ENCODE results near the gene FAT2. TPM values are rescaled to one million over a fixed set of nuclear protein-coding genes. Genes with fewer than 3 reads are reported as not detected.
"Not testable (repeated sequence)": the region's sequence is repeated elsewhere in the genome, so short reads cannot be mapped to it uniquely, and the experiment has no call there.

Gene FAT2
- total and polyA plus RNA-seq, 10 of the 15 experiments (the other 5 are each of a cell fraction or from before 2014, with no cell fraction given): 0.01 to 0.06 (median 0.03) TPM; not detected in 3

DNA sequence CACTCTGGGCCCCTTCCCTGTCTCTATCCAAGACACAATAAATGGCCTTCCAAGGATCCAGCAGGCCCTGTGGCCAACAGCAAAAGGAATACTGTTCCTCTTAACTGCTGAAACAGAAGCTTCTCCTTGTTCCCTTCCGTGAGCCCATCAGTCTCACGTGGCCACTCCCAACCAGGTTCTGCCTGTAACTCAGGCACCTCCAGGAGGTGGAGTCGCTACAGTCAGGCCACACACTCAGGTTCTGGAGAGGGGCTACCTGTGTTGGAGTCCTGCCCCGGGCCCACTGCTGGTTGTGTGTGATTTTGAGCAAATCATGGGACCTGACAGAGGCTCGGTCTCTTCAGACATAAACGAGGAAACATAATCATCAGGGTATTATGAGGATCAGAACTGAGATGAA is 10.3 kb downstream of the FAT2 start:
- RAD21 ChIA-PET (ENCODE audit: unreplicated experiment): no interaction called here
- H3K79me2 ChIP-seq (ENCODE audit: control insufficient read depth, insufficient read depth, low read length): no peaks in the 10 kb centered on the region
- H3K27ac ChIP-seq (ENCODE audit: control insufficient read depth, insufficient read depth): no peak overlapping the region
- ATAC-seq (no peak), FAIRE-seq (no peak), DNase-seq (ENCODE audit: low read depth, low spot score) (no peak)
- BruUV-seq (replicated peaks): no TSS peak
- H3K9ac ChIP-seq (ENCODE audit: control insufficient read depth, insufficient read depth, low read length): no peak overlapping the region
- in situ Hi-C loops (cut with MboI): no loop called here
- intact Hi-C loops (cut with micrococcal nuclease; ENCODE audit: unreplicated experiment): no loop called here
- H4K20me1 ChIP-seq (ENCODE audit: control insufficient read depth, insufficient read depth): no peaks in the 10 kb centered on the region
- POLR2A ChIA-PET: no interaction called here
- no peak overlapping the region for H2AFZ ChIP-seq (ENCODE audit: control insufficient read depth, low read depth, low read length)
- H3K36me3 ChIP-seq (ENCODE audit: control insufficient read depth in 2 of 2, insufficient read depth in 2 of 2, low read length in 1 of 2): no peaks in the 10 kb centered on the region
- no peaks in the 10 kb centered on the region for H3K4me1 ChIP-seq (ENCODE audit: control insufficient read depth, insufficient read depth, low read length)
- 13% methylated on average over 6 of the region's 6 CpGs for WGBS (ENCODE audit: insufficient coverage, insufficient replicate concordance, low lambda C conversion rate, missing lambda C conversion rate)
- TF ChIP-seq, protein P1, sequence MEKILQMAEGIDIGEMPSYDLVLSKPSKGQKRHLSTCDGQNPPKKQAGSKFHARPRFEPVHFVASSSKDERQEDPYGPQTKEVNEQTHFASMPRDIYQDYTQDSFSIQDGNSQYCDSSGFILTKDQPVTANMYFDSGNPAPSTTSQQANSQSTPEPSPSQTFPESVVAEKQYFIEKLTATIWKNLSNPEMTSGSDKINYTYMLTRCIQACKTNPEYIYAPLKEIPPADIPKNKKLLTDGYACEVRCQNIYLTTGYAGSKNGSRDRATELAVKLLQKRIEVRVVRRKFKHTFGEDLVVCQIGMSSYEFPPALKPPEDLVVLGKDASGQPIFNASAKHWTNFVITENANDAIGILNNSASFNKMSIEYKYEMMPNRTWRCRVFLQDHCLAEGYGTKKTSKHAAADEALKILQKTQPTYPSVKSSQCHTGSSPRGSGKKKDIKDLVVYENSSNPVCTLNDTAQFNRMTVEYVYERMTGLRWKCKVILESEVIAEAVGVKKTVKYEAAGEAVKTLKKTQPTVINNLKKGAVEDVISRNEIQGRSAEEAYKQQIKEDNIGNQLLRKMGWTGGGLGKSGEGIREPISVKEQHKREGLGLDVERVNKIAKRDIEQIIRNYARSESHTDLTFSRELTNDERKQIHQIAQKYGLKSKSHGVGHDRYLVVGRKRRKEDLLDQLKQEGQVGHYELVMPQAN (conservative IDR thresholded peaks at IDR 0.05): no peak
- TF ChIP-seq SREBF2 (IDR thresholded peaks at IDR 0.05; ENCODE audit: low read length) (no peak), RAD51 (IDR thresholded peaks at IDR 0.05) (no peak), MTA2 (IDR thresholded peaks at IDR 0.05; ENCODE audit: low read depth) (no peak), ZNF207 (IDR thresholded peaks at IDR 0.05; ENCODE audit: borderline replicate concordance) (no peak)
- no peaks in the 10 kb centered on the region for H3K9me3 ChIP-seq (replicated peaks; ENCODE audit: control insufficient read depth, insufficient read depth, low read length)
- SMC1A ChIA-PET (ENCODE audit: uncharacterized antibody, unreplicated experiment): interaction anchor here (0.6 to 1.3 kb wide), 2 partner anchors 13 to 29 kb away, joined by 3 to 4 read pairs; no protein-coding TSS in a partner anchor
- CTCF ChIA-PET: interaction anchor here (2.1 kb wide), 1 partner anchor 71 kb away, joined by 7 read pairs; no protein-coding TSS in a partner anchor
- H3K27me3 ChIP-seq (replicated peaks in 1 of 2; ENCODE audit: control insufficient read depth in 2 of 2, insufficient read depth in 2 of 2, low read length in 1 of 2): no peaks in the 10 kb centered on the region; a peak in 1 of 4 replicates
- H3K4me2 ChIP-seq (ENCODE audit: control insufficient read depth, insufficient read depth): no peak overlapping the region
- H3K4me3 ChIP-seq: no peak overlapping the region

DNA sequence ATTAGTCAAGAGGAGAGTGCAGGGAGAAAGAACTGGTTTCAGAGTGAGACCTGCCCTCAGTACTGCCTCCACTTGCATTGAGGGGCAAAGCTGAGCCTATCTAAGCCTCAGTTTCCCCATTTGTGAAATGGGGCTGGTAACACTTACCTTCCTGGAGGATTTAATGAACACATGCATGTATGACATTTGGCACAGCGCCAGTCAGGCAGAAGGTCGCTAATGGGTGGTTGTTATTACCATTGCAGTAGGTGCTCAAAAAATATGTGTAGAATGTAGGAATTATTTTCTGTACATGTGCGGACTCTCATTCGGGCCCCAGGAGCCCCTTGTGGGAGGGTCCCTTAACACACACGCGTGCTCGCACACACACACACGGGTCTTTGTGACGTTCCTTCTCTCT is 10.9 kb downstream of the FAT2 start:
- H4K20me1 ChIP-seq (ENCODE audit: control insufficient read depth, insufficient read depth): no peaks in the 10 kb centered on the region
- H3K27ac ChIP-seq (ENCODE audit: control insufficient read depth, insufficient read depth): no peak overlapping the region
- CTCF ChIA-PET: interaction anchor here (0.6 to 2.1 kb wide), 2 partner anchors 61 to 72 kb away, joined by 5 to 7 read pairs; no protein-coding TSS in a partner anchor
- H3K4me1 ChIP-seq (ENCODE audit: control insufficient read depth, insufficient read depth, low read length): no peaks in the 10 kb centered on the region
- SMC1A ChIA-PET (ENCODE audit: uncharacterized antibody, unreplicated experiment): interaction anchor here (0.6 to 1.3 kb wide), 4 partner anchors 13 to 72 kb away, joined by 3 to 4 read pairs (median 4); no protein-coding TSS in a partner anchor
- 70% methylated on average over 9 of the region's 9 CpGs for WGBS (ENCODE audit: insufficient coverage, insufficient replicate concordance, low lambda C conversion rate, missing lambda C conversion rate)
- intact Hi-C loops (cut with micrococcal nuclease; ENCODE audit: unreplicated experiment): no loop called here
- no peak overlapping the region for H3K9ac ChIP-seq (ENCODE audit: control insufficient read depth, insufficient read depth, low read length)
- H3K4me2 ChIP-seq (ENCODE audit: control insufficient read depth, insufficient read depth): no peak overlapping the region
- peaks cover 0 to 3% of the 10 kb centered on the region in 2 experiments; a peak in 1 of 4 replicates for H3K27me3 ChIP-seq (replicated peaks in 1 of 2; ENCODE audit: control insufficient read depth in 2 of 2, insufficient read depth in 2 of 2, low read length in 1 of 2)
- in situ Hi-C loops (cut with MboI): no loop called here
- DNase-seq (ENCODE audit: low read depth, low spot score) (no peak), ATAC-seq (no peak), FAIRE-seq (no peak)
- POLR2A ChIA-PET: no interaction called here
- H3K79me2 ChIP-seq (ENCODE audit: control insufficient read depth, insufficient read depth, low read length): no peaks in the 10 kb centered on the region
- RAD21 ChIA-PET (ENCODE audit: unreplicated experiment): interaction anchor here (0.7 kb wide), 1 partner anchor 72 kb away, joined by 3 read pairs; no protein-coding TSS in a partner anchor
- no peaks in the 10 kb centered on the region for H3K36me3 ChIP-seq (ENCODE audit: control insufficient read depth in 2 of 2, insufficient read depth in 2 of 2, low read length in 1 of 2)
- H3K9me3 ChIP-seq (replicated peaks; ENCODE audit: control insufficient read depth, insufficient read depth, low read length): no peaks in the 10 kb centered on the region
- TF ChIP-seq EZH2 (IDR thresholded peaks at IDR 0.05; ENCODE audit: borderline replicate concordance, control insufficient read depth, low read depth, low read length): no peak
- BruUV-seq (replicated peaks): no TSS peak
- no peak overlapping the region for H3K4me3 ChIP-seq
- no peak overlapping the region for H2AFZ ChIP-seq (ENCODE audit: control insufficient read depth, low read depth, low read length)

DNA sequence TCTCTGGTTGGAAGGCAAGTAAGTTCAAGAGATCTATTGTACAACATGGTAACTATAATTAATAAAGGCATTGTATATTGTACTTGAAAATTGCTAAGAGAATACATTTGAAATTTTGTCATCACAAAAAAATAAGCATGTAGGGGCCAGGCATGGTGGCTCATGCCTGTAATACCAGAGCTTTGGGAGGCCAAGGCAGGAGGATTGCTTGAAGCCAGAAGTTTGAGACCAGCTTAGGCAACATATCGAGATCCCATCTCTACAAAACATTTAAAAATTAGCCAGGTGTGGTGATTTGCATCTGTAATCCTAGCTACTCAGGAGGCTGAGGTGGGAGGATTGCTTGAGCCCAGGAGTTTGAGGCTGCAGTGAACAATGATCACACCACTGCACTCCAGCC is 12.0 kb downstream of the FAT2 start:
- H3K9ac ChIP-seq (ENCODE audit: control insufficient read depth, insufficient read depth, low read length); CTCF ChIA-PET; intact Hi-C loops (cut with micrococcal nuclease; ENCODE audit: unreplicated experiment); H4K20me1 ChIP-seq (ENCODE audit: control insufficient read depth, insufficient read depth); H2AFZ ChIP-seq (ENCODE audit: control insufficient read depth, low read depth, low read length); H3K27ac ChIP-seq (ENCODE audit: control insufficient read depth, insufficient read depth); H3K79me2 ChIP-seq (ENCODE audit: control insufficient read depth, insufficient read depth, low read length); POLR2A ChIA-PET; H3K4me2 ChIP-seq (ENCODE audit: control insufficient read depth, insufficient read depth); H3K27me3 ChIP-seq (replicated peaks in 1 of 2; ENCODE audit: control insufficient read depth in 2 of 2, insufficient read depth in 2 of 2, low read length in 1 of 2); ATAC-seq; in situ Hi-C loops (cut with MboI); FAIRE-seq; BruUV-seq (replicated peaks); DNase-seq (ENCODE audit: low read depth, low spot score); H3K9me3 ChIP-seq (replicated peaks; ENCODE audit: control insufficient read depth, insufficient read depth, low read length); H3K36me3 ChIP-seq (ENCODE audit: control insufficient read depth in 2 of 2, insufficient read depth in 2 of 2, low read length in 1 of 2); H3K4me1 ChIP-seq (ENCODE audit: control insufficient read depth, insufficient read depth, low read length); H3K4me3 ChIP-seq: not testable (repeated sequence)
- 14% methylated on average over 1 of the region's 1 CpG for WGBS (ENCODE audit: insufficient coverage, insufficient replicate concordance, low lambda C conversion rate, missing lambda C conversion rate)
- ChIA-PET SMC1A (ENCODE audit: uncharacterized antibody, unreplicated experiment) (interaction anchor here (1.0 kb wide), 1 partner anchor 73 kb away, joined by 4 read pairs; no protein-coding TSS in a partner anchor), RAD21 (ENCODE audit: unreplicated experiment) (interaction anchor here (0.7 kb wide), 1 partner anchor 73 kb away, joined by 3 read pairs; no protein-coding TSS in a partner anchor)
